ENCODE measurements around the gene CCR7. TPM values are rescaled to one million over a fixed set of nuclear protein-coding genes. Genes with fewer than 3 reads are reported as not detected.
A peak's percentile ranks its signal among the peaks of the same experiment; 100 is the strongest.

Gene CCR7
- total RNA-seq, 1 experiment from 2014 or later, result 0.57 TPM

DNA sequence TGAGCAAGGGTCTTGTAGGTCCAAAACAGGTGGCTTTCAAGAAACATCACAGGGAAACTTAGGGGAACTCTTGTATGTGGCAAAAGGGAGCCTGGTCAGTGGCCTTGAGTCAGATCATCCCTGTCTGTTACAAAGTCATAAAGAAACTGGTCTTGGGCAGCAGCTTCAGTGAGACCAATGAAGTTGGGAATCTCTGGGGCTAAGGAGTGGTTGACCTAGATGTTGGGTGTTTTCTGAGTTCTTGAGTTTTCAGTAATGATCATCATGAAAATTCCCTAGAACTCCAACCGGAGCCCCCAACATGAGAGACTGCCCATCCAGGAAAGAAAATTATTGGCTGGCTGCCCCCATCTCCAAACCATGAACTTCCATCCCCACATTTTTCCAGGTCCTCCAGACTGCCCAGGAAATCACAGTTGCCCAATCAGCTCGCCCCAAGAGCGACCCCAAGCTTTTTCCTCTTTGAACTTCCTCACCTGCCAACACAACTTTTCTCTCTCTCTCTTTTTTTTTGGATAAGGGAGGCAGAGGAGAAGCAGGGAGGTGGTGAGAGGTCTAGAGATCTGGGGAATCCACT lies 3.9 kb downstream of the CCR7 start (continued):
- TF ChIP-seq ARID4B (CRISPR knock-in tag; IDR thresholded peaks at IDR 0.05; ENCODE audit: borderline replicate concordance), result no peak

DNA sequence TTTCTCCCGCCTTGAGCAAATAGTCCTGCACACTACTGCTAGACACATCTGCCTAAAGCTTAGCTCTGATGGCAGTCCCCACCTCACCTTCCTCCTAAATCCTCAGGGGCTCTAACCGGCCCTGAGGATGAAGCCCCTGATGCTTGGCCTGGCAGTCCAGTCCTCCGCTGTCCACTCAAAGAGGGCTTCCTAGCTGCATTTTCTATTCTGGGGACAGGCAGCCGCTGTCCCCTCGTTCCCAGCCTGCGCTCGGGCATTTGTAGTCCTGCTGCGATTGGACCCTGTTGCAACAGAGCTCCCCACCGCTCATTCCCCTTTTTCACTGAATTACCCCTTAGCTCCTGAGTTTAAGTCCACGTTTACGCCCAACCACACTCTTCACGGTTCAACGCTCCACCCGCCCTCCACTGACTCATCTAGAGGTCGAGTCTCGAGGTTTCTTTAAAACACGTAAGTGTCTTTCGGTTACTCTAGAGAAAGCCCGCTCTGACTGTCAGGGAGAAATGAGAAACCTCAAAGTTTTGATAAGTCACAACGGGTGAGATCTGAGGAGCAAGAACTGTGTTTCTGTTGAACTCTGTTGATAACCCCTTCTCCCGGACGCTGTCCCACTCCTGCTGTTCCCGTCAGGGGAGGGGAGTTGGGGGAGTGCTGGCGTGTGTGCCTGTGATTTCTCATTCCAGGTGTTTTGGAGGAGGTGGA lies 4.5 kb downstream of the CCR7 start:
- POLR2A ChIA-PET, result no interaction called here

More for the DNA sequence above, 4.5 kb downstream of the CCR7 start:
- CTCF ChIA-PET, result interaction anchor here (0.5 to 5.4 kb wide), 37 partner anchors 8 to 359 kb away, joined by 3 to 127 read pairs (median 6); partner anchors contain the start of genes GJD3, IGFBP4, RARA and TOP2A
- no peaks in the 10 kb centered on the region for H3K36me3 Mint-ChIP-seq
- DNase-seq (ENCODE audit: low spot score), result peak; percentile 4
- peaks cover 5% of the 10 kb centered on the region for H3K27me3 Mint-ChIP-seq (ENCODE audit: low read depth)
- H3K9me3 Mint-ChIP-seq, result no peaks in the 10 kb centered on the region
- ATAC-seq, result peak; percentile 7; the same call in 1 of the 2 replicates
- H3K4me3 Mint-ChIP-seq, result no peak overlapping the region
- TF ChIP-seq FOXJ3 (CRISPR knock-in tag; IDR thresholded peaks at IDR 0.05; ENCODE audit: borderline replicate concordance) (no peak), HMGA2 (CRISPR knock-in tag; IDR thresholded peaks at IDR 0.05) (no peak), NR3C1 (CRISPR knock-in tag; conservative IDR thresholded peaks at IDR 0.05; ENCODE audit: low read depth) (no peak), RELA (CRISPR knock-in tag; IDR thresholded peaks at IDR 0.05; ENCODE audit: borderline replicate concordance) (no peak), HMGXB4 (CRISPR knock-in tag; IDR thresholded peaks at IDR 0.05) (no peak), ATF2 (CRISPR knock-in tag; IDR thresholded peaks at IDR 0.05; ENCODE audit: borderline replicate concordance, low read depth) (no peak), ESRRA (CRISPR knock-in tag; IDR thresholded peaks at IDR 0.05; ENCODE audit: borderline replicate concordance) (no peak), ZBTB43 (CRISPR knock-in tag; IDR thresholded peaks at IDR 0.05) (no peak), MYBL2 (CRISPR knock-in tag; IDR thresholded peaks at IDR 0.05) (no peak), SOX15 (CRISPR knock-in tag; IDR thresholded peaks at IDR 0.05) (no peak), ZNF121 (CRISPR knock-in tag; IDR thresholded peaks at IDR 0.05) (no peak), E2F1 (CRISPR knock-in tag; IDR thresholded peaks at IDR 0.05) (no peak), JAZF1 (CRISPR knock-in tag; IDR thresholded peaks at IDR 0.05) (no peak), ZNF671 (CRISPR knock-in tag; IDR thresholded peaks at IDR 0.05) (no peak)
- TF ChIP-seq, protein P1, sequence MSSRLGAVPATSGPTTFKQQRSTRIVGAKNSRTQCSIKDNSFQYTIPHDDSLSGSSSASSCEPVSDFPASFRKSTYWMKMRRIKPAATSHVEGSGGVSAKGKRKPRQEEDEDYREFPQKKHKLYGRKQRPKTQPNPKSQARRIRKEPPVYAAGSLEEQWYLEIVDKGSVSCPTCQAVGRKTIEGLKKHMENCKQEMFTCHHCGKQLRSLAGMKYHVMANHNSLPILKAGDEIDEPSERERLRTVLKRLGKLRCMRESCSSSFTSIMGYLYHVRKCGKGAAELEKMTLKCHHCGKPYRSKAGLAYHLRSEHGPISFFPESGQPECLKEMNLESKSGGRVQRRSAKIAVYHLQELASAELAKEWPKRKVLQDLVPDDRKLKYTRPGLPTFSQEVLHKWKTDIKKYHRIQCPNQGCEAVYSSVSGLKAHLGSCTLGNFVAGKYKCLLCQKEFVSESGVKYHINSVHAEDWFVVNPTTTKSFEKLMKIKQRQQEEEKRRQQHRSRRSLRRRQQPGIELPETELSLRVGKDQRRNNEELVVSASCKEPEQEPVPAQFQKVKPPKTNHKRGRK (CRISPR knock-in tag; IDR thresholded peaks at IDR 0.05; ENCODE audit: borderline replicate concordance), result no peak
- TF ChIP-seq, protein P2, sequence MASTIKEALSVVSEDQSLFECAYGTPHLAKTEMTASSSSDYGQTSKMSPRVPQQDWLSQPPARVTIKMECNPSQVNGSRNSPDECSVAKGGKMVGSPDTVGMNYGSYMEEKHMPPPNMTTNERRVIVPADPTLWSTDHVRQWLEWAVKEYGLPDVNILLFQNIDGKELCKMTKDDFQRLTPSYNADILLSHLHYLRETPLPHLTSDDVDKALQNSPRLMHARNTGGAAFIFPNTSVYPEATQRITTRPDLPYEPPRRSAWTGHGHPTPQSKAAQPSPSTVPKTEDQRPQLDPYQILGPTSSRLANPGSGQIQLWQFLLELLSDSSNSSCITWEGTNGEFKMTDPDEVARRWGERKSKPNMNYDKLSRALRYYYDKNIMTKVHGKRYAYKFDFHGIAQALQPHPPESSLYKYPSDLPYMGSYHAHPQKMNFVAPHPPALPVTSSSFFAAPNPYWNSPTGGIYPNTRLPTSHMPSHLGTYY (CRISPR knock-in tag; IDR thresholded peaks at IDR 0.05), result no peak
- peaks cover 48% of the 10 kb centered on the region for H3K4me1 Mint-ChIP-seq
- no peak overlapping the region for H3K27ac Mint-ChIP-seq
